Vagina (tissue), 2 donors: Measurements from ENCODE around the gene RBM10. TPM values are rescaled to one million over a fixed set of nuclear protein-coding genes. Genes with fewer than 3 reads are reported as not detected.
A peak's percentile ranks its signal among the peaks of the same experiment; 100 is the strongest.
"Not testable (repeated sequence)": the region's sequence is repeated elsewhere in the genome, so short reads cannot be mapped to it uniquely, and the experiment has no call there.

ENCODE experiments used
- DNase-seq, 2 donors: peaks; one replicate each; pipeline ENCODE4 v3.0.0-alpha.2; 2017; ENCODE audit errors: extremely low spot score in 2 of 2
- H3K27ac ChIP-seq: fragments of 200-600 bp; sonication (generic); one replicate; pipeline ENCODE4 v1.5.1; 2019
- H3K27me3 ChIP-seq: fragments of 200-600 bp; sonication (generic); one replicate; pipeline ENCODE4 v1.5.1; 2019
- H3K36me3 ChIP-seq, 2 donors: fragments of 200-600 bp; sonication (generic); one replicate each; pipeline ENCODE4 v1.5.1; 2017 to 2019
- H3K4me1 ChIP-seq: fragments of 200-600 bp; sonication (generic); one replicate; pipeline ENCODE4 v1.5.1; 2019
- H3K4me3 ChIP-seq, 2 donors: fragments of 200-600 bp; sonication (generic); 1 replicate in 1 of 2; 2 replicates in 1 of 2; pipeline ENCODE4 v1.5.1; 2016 to 2019
- H3K9me3 ChIP-seq: fragments of 200-600 bp; sonication (generic); one replicate; pipeline ENCODE4 v1.5.1; 2019
- POLR2A ChIP-seq, 2 donors: fragments of 450-650 bp; IDR thresholded peaks; one replicate each; pipeline ENCODE4 v1.6.1; 2017; ENCODE audit warnings: antibody characterized with exemption in 2 of 2, mild to moderate bottlenecking in 2 of 2, moderate library complexity in 2 of 2
- POLR2AphosphoS5 ChIP-seq, 2 donors: sonication (generic); formaldehyde crosslinking; IDR thresholded peaks; one replicate each; pipeline ENCODE4 v1.9.0; 2017; ENCODE audit warnings: antibody characterized with exemption in 2 of 2, mild to moderate bottlenecking in 2 of 2, low read depth in 1 of 2; ENCODE audit not compliant: insufficient read depth in 1 of 2
- intact Hi-C: fragments of 100-400 bp; cut with DNase I; formaldehyde crosslinking; loops from one replicate; pipeline ENCODE4 v1.15.1; 2023
- total RNA-seq: library from RNA; depleted of rRNA; stranded (reverse); fragments of >200 nt; gene quantifications from one replicate; pipeline ENCODE4 v1.2.3, GENCODE V29; 2016
- TF ChIP-seq, protein P1 (sequence below), 3 experiments: fragments of 450-650 bp in 2 of 3; fragments of 200-600 bp in 1 of 3; sonication (generic) in 1 of 3; IDR thresholded peaks; one replicate each; pipeline ENCODE4 v1.5.1; 2017 to 2019; ENCODE audit warnings: antibody characterized with exemption in 3 of 3, mild to moderate bottlenecking in 2 of 3, moderate library complexity in 2 of 3

The RBM10 gene, protein sequence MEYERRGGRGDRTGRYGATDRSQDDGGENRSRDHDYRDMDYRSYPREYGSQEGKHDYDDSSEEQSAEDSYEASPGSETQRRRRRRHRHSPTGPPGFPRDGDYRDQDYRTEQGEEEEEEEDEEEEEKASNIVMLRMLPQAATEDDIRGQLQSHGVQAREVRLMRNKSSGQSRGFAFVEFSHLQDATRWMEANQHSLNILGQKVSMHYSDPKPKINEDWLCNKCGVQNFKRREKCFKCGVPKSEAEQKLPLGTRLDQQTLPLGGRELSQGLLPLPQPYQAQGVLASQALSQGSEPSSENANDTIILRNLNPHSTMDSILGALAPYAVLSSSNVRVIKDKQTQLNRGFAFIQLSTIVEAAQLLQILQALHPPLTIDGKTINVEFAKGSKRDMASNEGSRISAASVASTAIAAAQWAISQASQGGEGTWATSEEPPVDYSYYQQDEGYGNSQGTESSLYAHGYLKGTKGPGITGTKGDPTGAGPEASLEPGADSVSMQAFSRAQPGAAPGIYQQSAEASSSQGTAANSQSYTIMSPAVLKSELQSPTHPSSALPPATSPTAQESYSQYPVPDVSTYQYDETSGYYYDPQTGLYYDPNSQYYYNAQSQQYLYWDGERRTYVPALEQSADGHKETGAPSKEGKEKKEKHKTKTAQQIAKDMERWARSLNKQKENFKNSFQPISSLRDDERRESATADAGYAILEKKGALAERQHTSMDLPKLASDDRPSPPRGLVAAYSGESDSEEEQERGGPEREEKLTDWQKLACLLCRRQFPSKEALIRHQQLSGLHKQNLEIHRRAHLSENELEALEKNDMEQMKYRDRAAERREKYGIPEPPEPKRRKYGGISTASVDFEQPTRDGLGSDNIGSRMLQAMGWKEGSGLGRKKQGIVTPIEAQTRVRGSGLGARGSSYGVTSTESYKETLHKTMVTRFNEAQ
- total RNA-seq: 32.4 TPM

DNA sequence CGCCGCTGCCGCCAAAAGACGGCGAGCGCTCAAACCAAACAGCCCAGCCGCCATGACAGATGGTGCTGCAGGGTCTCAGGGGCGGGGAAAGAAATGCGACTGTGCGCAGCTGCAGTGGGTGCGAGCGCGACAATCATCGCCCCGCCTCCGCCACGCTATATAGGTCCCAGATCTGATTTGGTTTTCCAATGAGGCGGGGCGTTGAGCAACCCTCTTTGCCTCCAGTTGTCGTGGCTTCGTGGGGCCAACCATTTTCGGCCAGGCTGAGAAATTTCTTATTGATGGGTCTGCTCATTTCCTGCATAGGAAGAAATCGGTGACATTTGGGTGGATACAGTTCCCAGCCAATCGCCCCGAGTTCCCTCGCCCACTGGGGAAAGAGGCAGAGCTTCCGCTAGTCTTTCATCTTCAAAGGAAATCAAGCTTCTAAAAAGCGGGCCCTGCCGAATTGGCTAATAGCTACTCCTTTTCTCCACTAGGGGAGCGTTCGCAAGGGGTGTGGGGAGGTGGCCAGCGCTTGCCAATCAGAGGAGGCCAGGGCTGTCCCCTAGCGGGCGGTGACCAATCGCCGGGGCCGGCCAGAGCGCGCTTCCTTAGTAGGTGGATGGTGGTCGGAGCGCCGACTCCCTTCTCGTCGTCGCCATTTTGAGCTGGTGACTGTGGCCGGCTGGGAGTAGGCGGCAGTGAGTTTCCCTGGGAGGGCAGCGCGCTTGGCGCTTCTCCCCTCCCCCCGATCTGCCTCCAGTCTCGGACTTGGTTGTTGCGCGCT is at the start of gene RBM10, which contains the start of gene NDUFB11:
Gene RBM10 (plus strand): TSS at position 596 of the 769 bp plus-strand sequence. CDS start 2,261 bp downstream, outside the sequence.
Gene NDUFB11 (minus strand): TSS at position 77 of the 769 bp plus-strand sequence. CDS start 23 bp downstream, at position 54.
- H3K9me3 ChIP-seq: no peaks in the 10 kb centered on the region
- peak; percentile 63 to 89 for TF ChIP-seq POLR2AphosphoS5 (IDR thresholded peaks at IDR 0.05; ENCODE audit: insufficient read depth in 1 of 2, low read depth in 1 of 2)
- TF ChIP-seq POLR2A (IDR thresholded peaks at IDR 0.05): peak in 1 of 2 donors; percentile 61
- TF ChIP-seq, protein P1, sequence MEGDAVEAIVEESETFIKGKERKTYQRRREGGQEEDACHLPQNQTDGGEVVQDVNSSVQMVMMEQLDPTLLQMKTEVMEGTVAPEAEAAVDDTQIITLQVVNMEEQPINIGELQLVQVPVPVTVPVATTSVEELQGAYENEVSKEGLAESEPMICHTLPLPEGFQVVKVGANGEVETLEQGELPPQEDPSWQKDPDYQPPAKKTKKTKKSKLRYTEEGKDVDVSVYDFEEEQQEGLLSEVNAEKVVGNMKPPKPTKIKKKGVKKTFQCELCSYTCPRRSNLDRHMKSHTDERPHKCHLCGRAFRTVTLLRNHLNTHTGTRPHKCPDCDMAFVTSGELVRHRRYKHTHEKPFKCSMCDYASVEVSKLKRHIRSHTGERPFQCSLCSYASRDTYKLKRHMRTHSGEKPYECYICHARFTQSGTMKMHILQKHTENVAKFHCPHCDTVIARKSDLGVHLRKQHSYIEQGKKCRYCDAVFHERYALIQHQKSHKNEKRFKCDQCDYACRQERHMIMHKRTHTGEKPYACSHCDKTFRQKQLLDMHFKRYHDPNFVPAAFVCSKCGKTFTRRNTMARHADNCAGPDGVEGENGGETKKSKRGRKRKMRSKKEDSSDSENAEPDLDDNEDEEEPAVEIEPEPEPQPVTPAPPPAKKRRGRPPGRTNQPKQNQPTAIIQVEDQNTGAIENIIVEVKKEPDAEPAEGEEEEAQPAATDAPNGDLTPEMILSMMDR (IDR thresholded peaks at IDR 0.05): peak in 1 of 3 experiments; percentile 83
- intact Hi-C loops: no loop called here

DNA sequence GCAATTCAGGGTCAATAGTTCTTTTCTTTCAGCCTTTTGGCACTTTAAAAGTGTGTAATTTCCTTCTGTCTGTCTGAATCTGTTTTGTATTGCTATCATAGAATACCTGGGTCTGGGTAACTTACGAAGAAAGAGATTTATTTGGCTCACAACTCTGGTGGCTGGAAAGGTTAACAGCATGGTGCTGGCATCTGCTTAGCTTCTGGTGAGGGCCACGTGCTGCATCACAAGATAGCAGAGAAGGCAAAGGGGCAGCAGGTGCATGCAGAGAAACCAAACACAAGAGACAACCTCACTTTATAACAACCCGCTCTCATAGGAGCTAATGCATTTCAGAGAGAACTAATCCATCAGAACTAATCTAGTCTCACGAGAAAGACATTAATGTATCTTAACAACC is 48.0 kb upstream of the RBM10 start:
- Histone ChIP-seq H3K4me3 (no peak overlapping the region), H3K9me3 (no peaks in the 10 kb centered on the region), H3K27ac (no peak overlapping the region), H3K36me3 (no peaks in the 10 kb centered on the region), H3K4me1 (no peaks in the 10 kb centered on the region), H3K27me3 (no peaks in the 10 kb centered on the region)
- intact Hi-C loops: no loop called here
- no peak for DNase-seq
- no peak for TF ChIP-seq POLR2A (IDR thresholded peaks at IDR 0.05)
- no peak for TF ChIP-seq POLR2AphosphoS5 (IDR thresholded peaks at IDR 0.05; ENCODE audit: insufficient read depth in 1 of 2, low read depth in 1 of 2)
- TF ChIP-seq, protein P1 (IDR thresholded peaks at IDR 0.05): no peak

More for the DNA sequence above, at the start of gene RBM10, which contains the start of gene NDUFB11:
- Histone ChIP-seq H3K4me1 (peaks cover 24% of the 10 kb centered on the region), H3K27ac (peak within 1 kb of the TSS; percentile 92), H3K36me3 (peaks cover 0 to 7% of the 10 kb centered on the region in 2 donors), H3K4me3 (peak within 1 kb of the TSS; percentile 53 to 64), H3K27me3 (no peaks in the 10 kb centered on the region)
- DNase-seq: peak in 1 of 2 donors; percentile 94

DNA sequence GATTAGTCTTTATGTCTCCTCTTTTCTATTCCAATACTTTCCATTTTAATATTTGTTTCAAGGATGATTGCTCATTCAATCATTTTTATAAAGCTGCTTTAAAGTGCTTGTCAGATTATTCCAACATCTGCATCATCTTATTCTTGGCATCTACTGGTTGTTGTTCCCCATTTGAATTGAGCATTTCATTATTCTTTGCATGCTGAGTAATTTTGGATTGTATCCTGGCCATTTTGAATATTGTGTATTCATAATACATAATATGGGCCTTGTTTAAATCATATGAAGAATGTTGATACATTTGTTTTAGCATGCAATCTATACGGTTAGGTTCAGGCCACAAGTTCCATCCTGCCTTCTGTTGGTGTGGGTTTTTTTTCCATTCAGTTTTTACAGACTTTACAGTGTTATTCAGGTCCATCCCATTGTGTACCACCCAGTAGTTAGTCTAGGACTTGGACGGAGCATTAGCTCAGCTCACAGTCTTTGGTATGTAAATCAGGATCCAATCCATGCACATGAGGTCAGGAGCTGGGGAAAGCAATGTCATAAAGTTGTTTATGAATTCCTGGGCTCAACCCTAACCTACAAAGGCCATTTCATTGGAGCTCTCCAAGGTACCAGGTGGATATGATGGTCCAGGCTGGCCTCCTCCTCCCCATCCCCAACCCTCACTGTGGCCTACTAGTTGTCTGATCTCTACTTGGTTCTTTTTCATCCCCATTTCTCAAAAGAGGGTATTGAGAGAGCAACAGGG is 46.5 kb upstream of the RBM10 start:
- no peaks in the 10 kb centered on the region for H3K9me3 ChIP-seq
- DNase-seq: no peak
- intact Hi-C loops: no loop called here
- no peaks in the 10 kb centered on the region for H3K27me3 ChIP-seq
- H3K27ac ChIP-seq: no peak overlapping the region
- H3K4me1 ChIP-seq: no peaks in the 10 kb centered on the region
- TF ChIP-seq POLR2A (IDR thresholded peaks at IDR 0.05): no peak
- TF ChIP-seq, protein P1 (IDR thresholded peaks at IDR 0.05): no peak
- no peak for TF ChIP-seq POLR2AphosphoS5 (IDR thresholded peaks at IDR 0.05; ENCODE audit: insufficient read depth in 1 of 2, low read depth in 1 of 2)
- no peaks in the 10 kb centered on the region for H3K36me3 ChIP-seq
- H3K4me3 ChIP-seq: no peak overlapping the region

DNA sequence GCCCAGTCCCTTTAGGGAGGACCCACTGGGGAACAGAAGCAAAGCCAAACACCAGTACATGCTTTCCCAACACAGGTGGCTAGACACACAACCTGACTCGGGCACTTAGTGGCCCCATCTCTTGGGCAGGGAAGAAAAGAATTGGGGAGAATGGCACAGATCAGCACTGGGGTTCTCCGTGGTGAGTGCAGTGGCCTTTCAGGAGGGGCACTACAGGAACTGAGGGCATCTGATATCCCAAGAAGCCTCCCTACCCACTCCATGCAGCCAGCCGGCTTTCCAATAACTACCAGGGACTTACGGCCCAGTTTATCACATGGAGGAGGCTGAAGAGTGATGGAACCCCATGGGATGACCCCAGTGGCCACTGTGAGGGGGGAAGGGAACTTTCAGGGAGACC is 43.8 kb upstream of the RBM10 start:
- no peak for DNase-seq
- Histone ChIP-seq H3K4me1 (no peaks in the 10 kb centered on the region), H3K36me3 (no peaks in the 10 kb centered on the region), H3K9me3 (no peaks in the 10 kb centered on the region), H3K4me3 (no peak overlapping the region), H3K27me3 (no peaks in the 10 kb centered on the region), H3K27ac (no peak overlapping the region)
- intact Hi-C loops: no loop called here
- TF ChIP-seq POLR2AphosphoS5 (IDR thresholded peaks at IDR 0.05; ENCODE audit: insufficient read depth in 1 of 2, low read depth in 1 of 2) (no peak), POLR2A (IDR thresholded peaks at IDR 0.05) (no peak)
- TF ChIP-seq, protein P1 (IDR thresholded peaks at IDR 0.05): no peak

DNA sequence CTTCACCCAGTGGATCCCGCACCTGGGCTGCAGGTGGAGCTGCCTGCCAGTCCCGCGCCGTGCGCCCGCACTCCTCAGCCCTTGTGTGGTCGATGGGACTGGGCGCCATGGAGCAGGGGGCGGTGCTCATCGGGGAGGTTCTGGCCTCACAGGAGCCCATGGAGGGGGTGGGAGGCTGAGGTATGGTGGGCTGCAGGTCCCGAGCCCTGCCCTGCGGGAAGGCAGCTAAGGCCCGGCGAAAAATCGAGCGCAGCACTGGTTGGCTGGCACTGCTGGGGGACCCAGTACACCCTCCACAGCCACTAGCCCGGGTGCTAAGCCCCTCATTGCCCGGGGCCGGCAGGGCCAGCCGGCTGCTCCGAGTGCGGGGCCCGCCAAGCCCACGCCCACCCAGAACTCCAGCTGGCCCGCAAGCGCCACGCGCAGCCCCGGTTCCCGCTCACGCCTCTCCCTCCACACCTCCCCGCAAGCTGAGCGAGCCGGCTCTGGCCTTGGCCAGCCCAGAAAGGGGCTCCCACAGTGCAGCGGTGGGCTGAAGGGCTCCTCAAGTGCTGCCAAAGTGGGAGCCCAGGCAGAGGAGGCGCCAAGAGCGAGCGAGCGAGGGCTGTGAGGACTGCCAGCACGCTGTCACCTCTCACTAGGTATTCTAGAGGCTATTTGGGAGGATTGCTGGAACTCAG is 33.9 kb upstream of the RBM10 start:
- H3K36me3 ChIP-seq, intact Hi-C loops, H3K9me3 ChIP-seq, H3K27ac ChIP-seq, DNase-seq, H3K4me3 ChIP-seq, H3K27me3 ChIP-seq, H3K4me1 ChIP-seq: not testable (repeated sequence)
